ENCODE data around the gene TMEM163. TPM values are rescaled to one million over a fixed set of nuclear protein-coding genes. Genes with fewer than 3 reads are reported as not detected.

Gene TMEM163
- polyA plus RNA-seq, 1 donor from 2014 or later: 3.5 TPM

DNA sequence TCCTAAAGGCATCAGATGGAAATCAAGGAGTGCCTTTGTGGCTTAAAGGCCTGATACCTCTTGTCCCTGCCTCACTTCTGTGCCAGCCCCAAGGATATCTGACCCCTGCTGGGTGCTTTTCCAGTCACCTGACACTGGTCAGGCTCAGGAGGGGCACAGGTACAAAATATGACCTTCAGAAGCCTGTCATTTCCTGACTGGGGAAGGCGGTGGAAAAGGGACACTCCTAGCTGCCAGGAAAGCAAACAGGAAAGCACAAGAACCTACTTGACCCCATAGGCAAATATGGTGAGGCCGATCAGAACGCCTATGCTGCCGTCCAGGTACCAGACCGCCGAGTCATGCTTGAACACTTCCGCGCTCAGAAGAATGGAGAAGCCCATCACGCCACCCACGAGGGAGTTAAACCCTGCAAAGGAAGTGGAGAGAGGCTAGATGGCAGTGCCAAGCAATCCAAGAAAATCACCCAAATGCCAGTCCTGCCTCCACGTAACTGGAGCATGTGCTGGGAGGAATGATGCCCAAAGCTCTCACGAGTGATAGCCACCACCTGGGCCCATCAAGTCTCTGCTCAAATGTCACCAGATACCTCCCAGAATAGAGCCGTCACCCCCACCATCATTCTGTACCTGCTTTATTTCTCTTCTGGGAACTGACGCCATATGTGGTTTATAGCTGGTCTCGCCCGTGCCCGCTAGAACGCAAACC lies 260.9 kb downstream of the TMEM163 start:
- Histone ChIP-seq H3K27me3 (ENCODE audit: insufficient read depth, low read depth, low read length) (no peaks in the 10 kb centered on the region), H3K9ac (ENCODE audit: low read length) (no peak overlapping the region), H4K20me1 (ENCODE audit: insufficient read depth) (no peaks in the 10 kb centered on the region), H3K27ac (ENCODE audit: low read length) (no peak overlapping the region), H3K9me2 (ENCODE audit: insufficient read depth, low read length) (no peaks in the 10 kb centered on the region), H3K79me2 (replicated peaks; ENCODE audit: insufficient read depth, low read length) (no peaks in the 10 kb centered on the region), H3F3A (ENCODE audit: insufficient read depth, low read length, poor library complexity, severe bottlenecking) (no peaks in the 10 kb centered on the region), H3K4me2 (ENCODE audit: low read length) (no peak overlapping the region), H3K36me3 (ENCODE audit: insufficient read depth, low read length) (no peaks in the 10 kb centered on the region), H3K9me3 (ENCODE audit: low read length) (no peaks in the 10 kb centered on the region), H3K4me3 (ENCODE audit: low read length) (no peak overlapping the region), H2AFZ (ENCODE audit: low read depth, low read length) (no peak overlapping the region)
- TF ChIP-seq TAF1 (IDR thresholded peaks at IDR 0.05; ENCODE audit: low read depth): no peak
- TF ChIP-seq, protein P1, sequence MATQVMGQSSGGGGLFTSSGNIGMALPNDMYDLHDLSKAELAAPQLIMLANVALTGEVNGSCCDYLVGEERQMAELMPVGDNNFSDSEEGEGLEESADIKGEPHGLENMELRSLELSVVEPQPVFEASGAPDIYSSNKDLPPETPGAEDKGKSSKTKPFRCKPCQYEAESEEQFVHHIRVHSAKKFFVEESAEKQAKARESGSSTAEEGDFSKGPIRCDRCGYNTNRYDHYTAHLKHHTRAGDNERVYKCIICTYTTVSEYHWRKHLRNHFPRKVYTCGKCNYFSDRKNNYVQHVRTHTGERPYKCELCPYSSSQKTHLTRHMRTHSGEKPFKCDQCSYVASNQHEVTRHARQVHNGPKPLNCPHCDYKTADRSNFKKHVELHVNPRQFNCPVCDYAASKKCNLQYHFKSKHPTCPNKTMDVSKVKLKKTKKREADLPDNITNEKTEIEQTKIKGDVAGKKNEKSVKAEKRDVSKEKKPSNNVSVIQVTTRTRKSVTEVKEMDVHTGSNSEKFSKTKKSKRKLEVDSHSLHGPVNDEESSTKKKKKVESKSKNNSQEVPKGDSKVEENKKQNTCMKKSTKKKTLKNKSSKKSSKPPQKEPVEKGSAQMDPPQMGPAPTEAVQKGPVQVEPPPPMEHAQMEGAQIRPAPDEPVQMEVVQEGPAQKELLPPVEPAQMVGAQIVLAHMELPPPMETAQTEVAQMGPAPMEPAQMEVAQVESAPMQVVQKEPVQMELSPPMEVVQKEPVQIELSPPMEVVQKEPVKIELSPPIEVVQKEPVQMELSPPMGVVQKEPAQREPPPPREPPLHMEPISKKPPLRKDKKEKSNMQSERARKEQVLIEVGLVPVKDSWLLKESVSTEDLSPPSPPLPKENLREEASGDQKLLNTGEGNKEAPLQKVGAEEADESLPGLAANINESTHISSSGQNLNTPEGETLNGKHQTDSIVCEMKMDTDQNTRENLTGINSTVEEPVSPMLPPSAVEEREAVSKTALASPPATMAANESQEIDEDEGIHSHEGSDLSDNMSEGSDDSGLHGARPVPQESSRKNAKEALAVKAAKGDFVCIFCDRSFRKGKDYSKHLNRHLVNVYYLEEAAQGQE (IDR thresholded peaks at IDR 0.05; ENCODE audit: borderline replicate concordance): no peak
- no peak for TF ChIP-seq SMC3 (conservative IDR thresholded peaks at IDR 0.05; ENCODE audit: poor library complexity)
- no peak for TF ChIP-seq EP300 (conservative IDR thresholded peaks at IDR 0.05; ENCODE audit: poor library complexity, severe bottlenecking)

DNA sequence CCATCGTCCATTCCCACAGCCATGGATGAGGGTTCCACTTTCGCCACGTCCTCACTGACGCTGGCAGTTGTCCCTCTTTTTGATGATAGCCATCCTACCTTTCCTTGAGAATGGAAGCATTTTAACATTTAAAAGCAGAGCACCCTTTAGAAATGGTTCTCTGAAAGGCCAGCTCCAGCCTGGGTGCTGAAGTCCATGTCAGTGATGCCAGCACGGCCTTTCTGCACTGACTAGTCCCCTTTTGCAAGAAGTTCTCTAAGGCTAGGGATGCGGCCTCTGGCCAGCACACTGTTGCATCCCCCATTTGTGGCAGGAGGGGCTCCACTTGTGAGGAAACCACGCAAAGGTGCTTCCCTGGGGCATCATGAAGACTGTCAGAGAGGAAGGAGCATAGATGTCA lies 261.4 kb downstream of the TMEM163 start:
- no peaks in the 10 kb centered on the region for H3K79me2 ChIP-seq (replicated peaks; ENCODE audit: insufficient read depth, low read length)
- no peak overlapping the region for H3K4me2 ChIP-seq (ENCODE audit: low read length)
- no peaks in the 10 kb centered on the region for H3F3A ChIP-seq (ENCODE audit: insufficient read depth, low read length, poor library complexity, severe bottlenecking)
- no peaks in the 10 kb centered on the region for H3K36me3 ChIP-seq (ENCODE audit: insufficient read depth, low read length)
- no peak overlapping the region for H2AFZ ChIP-seq (ENCODE audit: low read depth, low read length)
- no peak overlapping the region for H3K9ac ChIP-seq (ENCODE audit: low read length)
- no peaks in the 10 kb centered on the region for H4K20me1 ChIP-seq (ENCODE audit: insufficient read depth)
- no peaks in the 10 kb centered on the region for H3K9me2 ChIP-seq (ENCODE audit: insufficient read depth, low read length)
- H3K9me3 ChIP-seq (ENCODE audit: low read length): no peaks in the 10 kb centered on the region
- no peaks in the 10 kb centered on the region for H3K27me3 ChIP-seq (ENCODE audit: insufficient read depth, low read depth, low read length)
- TF ChIP-seq MXI1 (conservative IDR thresholded peaks at IDR 0.05; ENCODE audit: poor library complexity, severe bottlenecking) (no peak), POLR2AphosphoS5 (IDR thresholded peaks at IDR 0.05) (no peak), TAF1 (IDR thresholded peaks at IDR 0.05; ENCODE audit: low read depth) (no peak), EZH2 (IDR thresholded peaks at IDR 0.05; ENCODE audit: borderline replicate concordance, insufficient read depth, low read length, poor library complexity, severe bottlenecking) (no peak), EP300 (conservative IDR thresholded peaks at IDR 0.05; ENCODE audit: poor library complexity, severe bottlenecking) (no peak), RAD21 (conservative IDR thresholded peaks at IDR 0.05) (no peak), SMC3 (conservative IDR thresholded peaks at IDR 0.05; ENCODE audit: poor library complexity) (no peak)
- TF ChIP-seq, protein P2, sequence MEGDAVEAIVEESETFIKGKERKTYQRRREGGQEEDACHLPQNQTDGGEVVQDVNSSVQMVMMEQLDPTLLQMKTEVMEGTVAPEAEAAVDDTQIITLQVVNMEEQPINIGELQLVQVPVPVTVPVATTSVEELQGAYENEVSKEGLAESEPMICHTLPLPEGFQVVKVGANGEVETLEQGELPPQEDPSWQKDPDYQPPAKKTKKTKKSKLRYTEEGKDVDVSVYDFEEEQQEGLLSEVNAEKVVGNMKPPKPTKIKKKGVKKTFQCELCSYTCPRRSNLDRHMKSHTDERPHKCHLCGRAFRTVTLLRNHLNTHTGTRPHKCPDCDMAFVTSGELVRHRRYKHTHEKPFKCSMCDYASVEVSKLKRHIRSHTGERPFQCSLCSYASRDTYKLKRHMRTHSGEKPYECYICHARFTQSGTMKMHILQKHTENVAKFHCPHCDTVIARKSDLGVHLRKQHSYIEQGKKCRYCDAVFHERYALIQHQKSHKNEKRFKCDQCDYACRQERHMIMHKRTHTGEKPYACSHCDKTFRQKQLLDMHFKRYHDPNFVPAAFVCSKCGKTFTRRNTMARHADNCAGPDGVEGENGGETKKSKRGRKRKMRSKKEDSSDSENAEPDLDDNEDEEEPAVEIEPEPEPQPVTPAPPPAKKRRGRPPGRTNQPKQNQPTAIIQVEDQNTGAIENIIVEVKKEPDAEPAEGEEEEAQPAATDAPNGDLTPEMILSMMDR (IDR thresholded peaks at IDR 0.05; ENCODE audit: poor library complexity, severe bottlenecking): no peak
- TF ChIP-seq, protein P1 (IDR thresholded peaks at IDR 0.05; ENCODE audit: borderline replicate concordance): no peak
- H3K4me3 ChIP-seq (ENCODE audit: low read length): no peak overlapping the region
- H3K27ac ChIP-seq (ENCODE audit: low read length): no peak overlapping the region
